ENCODE results near the gene SLC44A4. TPM values are rescaled to one million over a fixed set of nuclear protein-coding genes. Genes with fewer than 3 reads are reported as not detected.

Gene SLC44A4
- total RNA-seq, 1 experiment from 2014 or later: 3.8 TPM

DNA sequence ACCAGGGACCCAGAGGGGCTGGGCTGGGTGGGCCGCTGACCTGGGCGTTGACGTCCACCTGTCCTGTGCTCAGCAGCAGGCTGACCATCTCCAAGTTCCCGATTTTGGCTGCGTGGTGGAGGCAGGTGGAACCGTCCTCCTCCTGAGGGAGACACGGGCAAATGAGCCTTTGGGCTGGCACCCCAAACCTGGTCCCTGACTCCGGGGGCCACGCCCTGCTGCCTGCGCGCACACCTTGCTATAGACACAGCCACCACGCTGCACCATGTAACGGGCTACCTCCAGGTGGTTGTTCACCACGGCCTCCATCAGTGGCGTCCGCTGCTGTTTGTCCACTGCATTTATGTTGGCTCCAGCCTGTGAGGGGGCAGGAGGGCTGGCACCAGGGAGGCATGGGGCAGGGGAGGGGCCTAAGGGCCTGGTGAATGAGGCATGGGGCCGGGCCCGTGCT, 7.8 kb upstream of the SLC44A4 start:
- Histone ChIP-seq H3K23me2 (ENCODE audit: insufficient read length, low read depth, low read length, poor library complexity, severe bottlenecking) (no peaks in the 10 kb centered on the region), H2BK120ac (ENCODE audit: low read depth, low read length, poor library complexity, severe bottlenecking) (no peak overlapping the region), H2AK5ac (ENCODE audit: insufficient read length, low read length) (no peak overlapping the region), H4K20me1 (ENCODE audit: control insufficient read depth, insufficient read depth, insufficient read length) (no peaks in the 10 kb centered on the region), H2BK20ac (ENCODE audit: low read depth, low read length, poor library complexity, severe bottlenecking) (no peak overlapping the region), H3K9me3 (ENCODE audit: control insufficient read depth, low read depth, low read length) (no peaks in the 10 kb centered on the region), H2BK12ac (ENCODE audit: insufficient read length, low read depth, low read length) (no peak overlapping the region), H3K79me1 (ENCODE audit: insufficient read depth, low read depth, low read length, poor library complexity, severe bottlenecking) (no peaks in the 10 kb centered on the region), H3T11ph (ENCODE audit: low read length) (no peak overlapping the region), H2BK5ac (ENCODE audit: insufficient read length, low read length) (no peak overlapping the region), H2BK15ac (ENCODE audit: low read depth, low read length) (no peak overlapping the region), H4K8ac (replicated peaks; ENCODE audit: insufficient read length, low read depth, low read length) (no peak overlapping the region), H3K9ac (ENCODE audit: extremely low read depth, insufficient read length, low read length) (no peak overlapping the region), H4K5ac (ENCODE audit: insufficient read length, low read depth, low read length) (no peak overlapping the region), H3K56ac (ENCODE audit: insufficient read length, low read depth, low read length) (no peak overlapping the region), H3K23ac (ENCODE audit: insufficient read length, low read depth, low read length) (no peak overlapping the region), H3K4ac (ENCODE audit: low read depth, low read length) (no peak overlapping the region), H3K27ac (ENCODE audit: insufficient read length, low read depth, low read length) (no peak overlapping the region), H3K4me1 (ENCODE audit: insufficient read depth, low read length) (no peaks in the 10 kb centered on the region), H3K14ac (ENCODE audit: insufficient read depth, low read length) (no peak overlapping the region), H2AFZ (ENCODE audit: low read length) (no peak overlapping the region), H3K18ac (ENCODE audit: insufficient read length, low read depth, low read length) (no peak overlapping the region), H3K79me2 (ENCODE audit: insufficient read depth, low read length) (no peaks in the 10 kb centered on the region), H4K91ac (ENCODE audit: insufficient read length, low read depth, low read length) (no peak overlapping the region), H3K27me3 (ENCODE audit: insufficient read depth, low read length) (no peaks in the 10 kb centered on the region), H3K4me2 (ENCODE audit: insufficient read depth, insufficient read length, low read length) (no peak overlapping the region)
- Mint-ChIP-seq H3K9me3 (no peaks in the 10 kb centered on the region), H3K27ac (no peak overlapping the region), H3K4me1 (no peaks in the 10 kb centered on the region), H3K36me3 (ENCODE audit: insufficient read depth in 1 of 3, low read depth in 3 of 3) (peaks cover 66 to 96% (median 92%) of the 10 kb centered on the region in 3 experiments; a peak in 6 of 7 replicates), H3K27me3 (ENCODE audit: low read depth) (no peaks in the 10 kb centered on the region), H3K4me3 (no peak overlapping the region)
- TF ChIP-seq, protein P1, sequence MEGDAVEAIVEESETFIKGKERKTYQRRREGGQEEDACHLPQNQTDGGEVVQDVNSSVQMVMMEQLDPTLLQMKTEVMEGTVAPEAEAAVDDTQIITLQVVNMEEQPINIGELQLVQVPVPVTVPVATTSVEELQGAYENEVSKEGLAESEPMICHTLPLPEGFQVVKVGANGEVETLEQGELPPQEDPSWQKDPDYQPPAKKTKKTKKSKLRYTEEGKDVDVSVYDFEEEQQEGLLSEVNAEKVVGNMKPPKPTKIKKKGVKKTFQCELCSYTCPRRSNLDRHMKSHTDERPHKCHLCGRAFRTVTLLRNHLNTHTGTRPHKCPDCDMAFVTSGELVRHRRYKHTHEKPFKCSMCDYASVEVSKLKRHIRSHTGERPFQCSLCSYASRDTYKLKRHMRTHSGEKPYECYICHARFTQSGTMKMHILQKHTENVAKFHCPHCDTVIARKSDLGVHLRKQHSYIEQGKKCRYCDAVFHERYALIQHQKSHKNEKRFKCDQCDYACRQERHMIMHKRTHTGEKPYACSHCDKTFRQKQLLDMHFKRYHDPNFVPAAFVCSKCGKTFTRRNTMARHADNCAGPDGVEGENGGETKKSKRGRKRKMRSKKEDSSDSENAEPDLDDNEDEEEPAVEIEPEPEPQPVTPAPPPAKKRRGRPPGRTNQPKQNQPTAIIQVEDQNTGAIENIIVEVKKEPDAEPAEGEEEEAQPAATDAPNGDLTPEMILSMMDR (conservative IDR thresholded peaks at IDR 0.05): no peak
- no CpG with 5 or more reads among the region's 18 CpGs for WGBS (ENCODE audit: extremely low coverage, insufficient read length, low lambda C conversion rate)
- DNase-seq: no peak
